Colonic mucosa (tissue), 4 donors: Measurements from ENCODE around the gene FPR3. TPM values are rescaled to one million over a fixed set of nuclear protein-coding genes. Genes with fewer than 3 reads are reported as not detected.

ENCODE experiments used
- DNase-seq: peaks from one replicate; pipeline ENCODE4 v3.0.0-alpha.2; 2020
- H3K27ac ChIP-seq: fragments of 200-600 bp; one replicate; pipeline ENCODE4 v1.8.0; 2021
- H3K27me3 ChIP-seq: fragments of 200-600 bp; one replicate; pipeline ENCODE4 v1.8.0; 2021
- H3K36me3 ChIP-seq: fragments of 200-600 bp; one replicate; pipeline ENCODE4 v1.8.0; 2021
- H3K4me1 ChIP-seq: fragments of 200-600 bp; one replicate; pipeline ENCODE4 v1.8.0; 2021; ENCODE audit warnings: mild to moderate bottlenecking
- H3K4me3 ChIP-seq: fragments of 200-600 bp; one replicate; pipeline ENCODE4 v1.8.0; 2021
- H3K9ac ChIP-seq, 2 donors: one replicate each; pipeline ENCODE4 v1.7.0; 2013; ENCODE audit warnings: control low read depth in 2 of 2, low read depth in 2 of 2, low read length in 2 of 2
- H3K9me3 ChIP-seq: fragments of 200-600 bp; one replicate; pipeline ENCODE4 v1.8.0; 2021
- intact Hi-C: fragments of 100-400 bp; cut with DNase I; formaldehyde crosslinking; loops from one replicate; pipeline ENCODE4 v1.14.1; 2022
- total RNA-seq, 2 donors: library from RNA; stranded (reverse); fragmentation: NEBNext Ultra II Directional in 1 of 2; extraction: Animal tissue kit (Norgen Biotek cat#: 25700) in 1 of 2; gene quantifications; one replicate each; pipeline ENCODE4 v1.2.1, GENCODE V29; 2021
- TF ChIP-seq, protein P1 (sequence below): fragments of 200-600 bp; IDR thresholded peaks from one replicate; pipeline ENCODE4 v1.8.0; 2022; ENCODE audit warnings: antibody characterized with exemption, mild to moderate bottlenecking
- donor health status: healthy.
- donor health status: DM: no; HTN: no; CAD: no.
- donor health status: DM: no; HTN: no; CAD: no.

Gene FPR3
- total RNA-seq, 2 donors from 2014 or later = 1.3 to 7.1 TPM

DNA sequence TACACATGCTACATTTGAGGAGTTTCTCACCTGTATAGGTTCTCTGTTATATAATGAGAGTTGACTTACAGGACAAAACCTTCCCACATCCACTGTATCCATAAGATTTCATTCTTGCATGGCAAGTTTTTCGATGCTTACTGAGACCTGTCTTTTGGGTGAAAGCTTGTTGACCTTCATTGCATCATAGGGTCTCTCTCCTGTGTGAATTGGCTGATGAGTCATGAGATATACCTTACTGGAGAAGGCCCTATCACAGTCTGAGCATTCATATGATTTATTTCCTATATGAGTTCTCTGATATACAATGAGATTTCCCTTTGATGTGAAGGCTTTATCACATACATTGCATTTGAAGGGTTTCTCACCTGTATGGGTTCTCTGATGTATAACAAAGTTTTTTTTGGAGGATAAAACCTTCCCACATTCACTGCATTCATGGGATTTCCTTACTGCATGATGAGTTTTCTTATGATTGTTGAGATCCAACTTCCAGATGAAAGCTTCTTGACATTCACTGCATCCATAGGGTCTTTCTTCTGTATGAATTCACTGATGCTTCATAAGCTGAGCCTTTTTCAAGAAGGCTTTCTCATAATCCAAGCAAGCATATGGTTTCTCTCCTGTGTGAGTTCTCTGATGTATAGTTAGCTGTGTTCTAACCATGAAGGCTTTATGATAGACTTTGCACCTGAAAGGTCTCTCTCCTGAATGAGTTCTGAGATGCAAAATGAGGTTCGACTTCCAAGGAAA is 67.1 kb downstream of the FPR3 start:
- Histone ChIP-seq H3K4me3 (no peak overlapping the region), H3K36me3 (no peaks in the 10 kb centered on the region), H3K27me3 (no peaks in the 10 kb centered on the region), H3K27ac (no peak overlapping the region), H3K9me3 (peaks cover 19% of the 10 kb centered on the region), H3K9ac (no peak overlapping the region), H3K4me1 (no peaks in the 10 kb centered on the region)
- DNase-seq = no peak
- intact Hi-C loops = no loop called here
- TF ChIP-seq, protein P1, sequence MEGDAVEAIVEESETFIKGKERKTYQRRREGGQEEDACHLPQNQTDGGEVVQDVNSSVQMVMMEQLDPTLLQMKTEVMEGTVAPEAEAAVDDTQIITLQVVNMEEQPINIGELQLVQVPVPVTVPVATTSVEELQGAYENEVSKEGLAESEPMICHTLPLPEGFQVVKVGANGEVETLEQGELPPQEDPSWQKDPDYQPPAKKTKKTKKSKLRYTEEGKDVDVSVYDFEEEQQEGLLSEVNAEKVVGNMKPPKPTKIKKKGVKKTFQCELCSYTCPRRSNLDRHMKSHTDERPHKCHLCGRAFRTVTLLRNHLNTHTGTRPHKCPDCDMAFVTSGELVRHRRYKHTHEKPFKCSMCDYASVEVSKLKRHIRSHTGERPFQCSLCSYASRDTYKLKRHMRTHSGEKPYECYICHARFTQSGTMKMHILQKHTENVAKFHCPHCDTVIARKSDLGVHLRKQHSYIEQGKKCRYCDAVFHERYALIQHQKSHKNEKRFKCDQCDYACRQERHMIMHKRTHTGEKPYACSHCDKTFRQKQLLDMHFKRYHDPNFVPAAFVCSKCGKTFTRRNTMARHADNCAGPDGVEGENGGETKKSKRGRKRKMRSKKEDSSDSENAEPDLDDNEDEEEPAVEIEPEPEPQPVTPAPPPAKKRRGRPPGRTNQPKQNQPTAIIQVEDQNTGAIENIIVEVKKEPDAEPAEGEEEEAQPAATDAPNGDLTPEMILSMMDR = no peak

DNA sequence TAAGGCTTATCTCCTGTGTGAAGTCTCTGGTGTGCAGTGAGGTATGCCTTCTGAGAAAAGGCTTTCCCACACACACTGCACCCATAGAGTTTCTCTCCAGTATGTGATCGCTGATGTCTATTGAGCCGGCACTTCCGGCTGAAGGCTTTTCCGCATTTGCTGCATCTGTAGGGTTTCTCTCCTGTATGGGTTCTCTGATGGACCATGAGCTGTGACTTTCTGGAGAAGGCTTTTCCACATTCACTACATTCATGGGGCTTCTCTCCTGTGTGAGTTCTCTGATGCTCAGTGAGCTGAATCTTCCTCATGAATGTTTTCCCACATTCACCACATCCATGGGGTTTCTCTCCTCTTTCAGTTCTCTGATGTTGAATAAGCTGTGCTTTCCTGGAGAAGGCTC is 78.1 kb downstream of the FPR3 start:
- TF ChIP-seq, protein P1 = no peak
- Histone ChIP-seq H3K27me3 (no peaks in the 10 kb centered on the region), H3K4me1 (no peaks in the 10 kb centered on the region), H3K27ac (no peak overlapping the region), H3K9ac (no peak overlapping the region), H3K9me3 (no peaks in the 10 kb centered on the region), H3K4me3 (no peak overlapping the region), H3K36me3 (no peaks in the 10 kb centered on the region)
- DNase-seq = no peak
- intact Hi-C loops = no loop called here

Other genes starting within 250 kb of the FPR3 start
- 1 to 10 TPM; 5.7 to 8.1 TPM for gene ZNF175, start 223.9 kb upstream of the FPR3 start, total RNA-seq
- not detected for gene SIGLEC5, start 164.8 kb upstream of the FPR3 start, total RNA-seq
- 1 to 10 TPM; 1.1 to 1.5 TPM for gene SIGLEC14, start 148.3 kb upstream of the FPR3 start, total RNA-seq
- gene SPACA6, start 101.8 kb upstream of the FPR3 start, total RNA-seq = 1 to 10 TPM; 3.0 to 4.3 TPM
- gene HAS1, start 71.2 kb upstream of the FPR3 start, total RNA-seq = under 1 TPM in 1 of 2 donors, not detected in 1; 0.40 TPM
- gene FPR1, start 43.3 kb upstream of the FPR3 start, total RNA-seq = 1 to 10 TPM in 1 of 2 donors, under 1 TPM in 1; 0.69 to 2.5 TPM
- 1 to 10 TPM in 1 of 2 donors, under 1 TPM in 1; 0.47 to 1.1 TPM for gene FPR2, start 34.0 kb upstream of the FPR3 start, total RNA-seq
- 1 to 10 TPM; 5.5 to 7.4 TPM for gene ZNF577, start 92.8 kb downstream of the FPR3 start, total RNA-seq
- 1 to 10 TPM; 8.1 to 8.2 TPM for gene ZNF649, start 109.9 kb downstream of the FPR3 start, total RNA-seq
- gene ZNF613, start 132.3 kb downstream of the FPR3 start, total RNA-seq = 1 to 10 TPM; 4.2 to 4.4 TPM
- gene ZNF350, start 191.7 kb downstream of the FPR3 start, total RNA-seq = 10 to 100 TPM; 10.5 to 11.1 TPM
- gene ZNF615, start 213.1 kb downstream of the FPR3 start, total RNA-seq = 1 to 10 TPM; 4.6 to 4.7 TPM
- gene ZNF614, start 233.2 kb downstream of the FPR3 start, total RNA-seq = 1 to 10 TPM; 3.3 to 4.2 TPM